Inflammatory macrophage (primary cell): Measurements from ENCODE around the gene HIVEP2.

ENCODE experiments used
- DNase-seq, 2 donors: peaks; one replicate each; pipeline ENCODE4 v3.0.0-alpha.2; 2020 to 2022

The HIVEP2 gene

DNA sequence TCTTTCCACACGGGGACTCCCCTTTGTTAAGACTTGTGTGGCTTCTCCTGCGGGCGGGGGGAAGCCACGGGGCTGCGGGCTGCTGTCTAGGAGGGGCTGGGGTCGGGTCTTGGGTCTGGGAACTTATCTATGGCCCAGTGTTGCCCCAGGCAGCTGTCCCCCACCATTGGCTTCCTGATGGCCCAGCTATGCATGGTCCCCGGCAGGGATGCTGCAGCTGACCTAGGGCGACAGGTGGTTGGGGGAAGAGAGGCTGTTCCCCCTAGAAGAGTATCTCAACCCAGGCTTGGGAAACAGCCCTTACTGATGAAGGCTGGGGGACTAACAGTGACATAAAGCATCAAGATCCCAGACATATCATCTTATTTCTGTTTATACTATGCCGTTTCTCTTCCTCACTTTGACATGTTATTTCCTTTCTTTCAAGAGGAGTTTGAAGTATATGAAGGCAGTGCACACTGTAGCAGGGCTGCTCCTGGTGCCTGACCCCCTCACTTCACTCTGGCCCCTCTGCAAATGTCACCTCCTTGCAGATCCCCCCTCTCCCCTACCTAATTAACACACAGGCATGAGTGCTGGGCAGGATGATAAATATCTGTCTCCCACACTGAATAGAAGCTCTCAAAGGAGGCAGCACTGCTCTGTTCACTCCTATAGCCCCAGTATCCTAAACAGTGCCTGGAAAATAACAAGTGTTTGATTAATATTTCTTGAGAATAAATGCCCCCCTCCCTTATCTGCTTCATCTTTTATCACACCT lies 87.0 kb downstream of the HIVEP2 start:
- no peak for DNase-seq

DNA sequence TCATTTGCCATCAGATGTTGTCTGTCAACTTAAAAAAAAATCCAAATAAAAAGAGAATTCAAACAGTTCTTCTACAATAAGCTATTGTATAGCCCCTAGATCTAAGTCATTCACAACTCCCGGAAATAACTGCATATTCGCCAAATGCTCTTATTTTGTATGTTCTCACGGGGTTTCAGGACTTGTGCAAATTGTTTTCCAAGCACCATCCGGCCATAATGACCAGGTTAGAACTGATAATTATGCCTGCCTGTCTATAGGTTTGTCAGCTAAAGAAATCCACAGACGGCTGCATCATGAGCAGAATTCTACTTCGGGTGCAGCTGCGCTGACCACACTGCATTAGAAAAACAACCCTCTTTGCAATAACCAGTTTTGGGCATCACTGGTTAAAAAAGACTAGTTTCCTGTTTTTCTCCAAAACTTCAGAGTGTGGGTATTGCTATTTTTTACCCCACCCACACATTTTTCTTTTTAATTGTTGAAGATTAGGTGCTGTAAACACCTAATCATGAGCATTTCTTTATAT lies 87.7 kb downstream of the HIVEP2 start:
- no peak for DNase-seq

DNA sequence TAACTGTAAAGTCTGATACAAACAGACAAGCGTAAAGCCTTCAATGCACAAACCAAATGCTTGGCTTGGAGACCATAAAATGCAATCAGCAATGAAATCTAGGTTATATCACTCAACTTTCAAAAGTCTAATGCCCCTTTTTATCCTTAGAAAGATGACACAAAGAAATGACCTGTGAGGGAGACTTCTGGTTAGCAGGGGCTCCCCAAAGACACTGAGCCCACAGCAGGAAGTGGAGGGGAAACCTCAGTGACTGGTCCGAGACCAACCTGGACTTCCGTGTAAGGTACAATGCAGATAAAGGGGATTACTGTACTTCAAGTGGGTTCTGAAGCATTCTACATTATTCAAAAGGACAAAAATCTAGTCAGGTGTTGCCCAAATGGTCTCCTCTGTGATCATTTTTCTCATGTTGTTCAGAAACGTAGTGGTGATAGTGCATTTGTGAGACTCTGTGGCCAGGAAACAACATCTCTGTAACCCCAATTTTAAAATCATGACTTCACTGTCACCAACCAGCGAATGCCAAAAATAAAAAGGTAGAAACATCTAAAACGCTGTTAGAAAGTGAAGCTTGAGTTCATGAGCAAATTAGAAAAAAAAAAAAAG lies 88.2 kb downstream of the HIVEP2 start:
- no peak for DNase-seq

DNA sequence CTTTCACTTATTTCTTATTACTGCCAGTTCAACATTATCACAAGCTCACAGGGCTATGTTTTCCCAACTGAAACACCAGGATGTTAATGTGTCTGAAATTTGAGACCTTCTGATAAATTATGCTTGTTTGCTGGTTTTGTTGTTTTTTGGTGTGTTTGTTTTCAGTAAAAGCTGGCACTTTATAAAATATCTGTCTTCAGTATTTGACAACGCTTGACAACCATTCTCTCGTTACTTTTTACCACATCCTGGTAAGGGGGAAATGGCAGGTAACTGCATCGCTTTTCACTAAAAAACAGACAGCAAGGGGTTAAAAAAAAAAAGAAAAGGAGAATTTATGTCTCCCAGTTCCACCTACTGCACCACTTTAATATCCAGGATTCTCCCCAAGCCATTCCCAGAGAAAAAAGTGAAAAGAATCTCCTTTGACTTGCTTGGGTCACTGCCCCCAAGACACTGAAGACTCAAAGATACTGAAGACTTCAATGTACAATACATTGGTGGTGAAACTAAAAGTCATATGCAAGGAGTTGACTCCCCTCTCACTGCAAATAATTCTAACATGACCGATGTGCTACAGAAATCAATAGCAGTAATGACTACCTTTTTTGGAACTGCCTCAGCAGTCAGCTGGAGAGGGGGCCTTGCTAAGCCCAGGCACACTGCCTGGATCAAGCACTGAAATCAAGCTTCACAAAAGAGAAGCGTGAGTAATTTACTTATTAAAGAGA lies 88.9 kb downstream of the HIVEP2 start:
- DNase-seq = no peak

DNA sequence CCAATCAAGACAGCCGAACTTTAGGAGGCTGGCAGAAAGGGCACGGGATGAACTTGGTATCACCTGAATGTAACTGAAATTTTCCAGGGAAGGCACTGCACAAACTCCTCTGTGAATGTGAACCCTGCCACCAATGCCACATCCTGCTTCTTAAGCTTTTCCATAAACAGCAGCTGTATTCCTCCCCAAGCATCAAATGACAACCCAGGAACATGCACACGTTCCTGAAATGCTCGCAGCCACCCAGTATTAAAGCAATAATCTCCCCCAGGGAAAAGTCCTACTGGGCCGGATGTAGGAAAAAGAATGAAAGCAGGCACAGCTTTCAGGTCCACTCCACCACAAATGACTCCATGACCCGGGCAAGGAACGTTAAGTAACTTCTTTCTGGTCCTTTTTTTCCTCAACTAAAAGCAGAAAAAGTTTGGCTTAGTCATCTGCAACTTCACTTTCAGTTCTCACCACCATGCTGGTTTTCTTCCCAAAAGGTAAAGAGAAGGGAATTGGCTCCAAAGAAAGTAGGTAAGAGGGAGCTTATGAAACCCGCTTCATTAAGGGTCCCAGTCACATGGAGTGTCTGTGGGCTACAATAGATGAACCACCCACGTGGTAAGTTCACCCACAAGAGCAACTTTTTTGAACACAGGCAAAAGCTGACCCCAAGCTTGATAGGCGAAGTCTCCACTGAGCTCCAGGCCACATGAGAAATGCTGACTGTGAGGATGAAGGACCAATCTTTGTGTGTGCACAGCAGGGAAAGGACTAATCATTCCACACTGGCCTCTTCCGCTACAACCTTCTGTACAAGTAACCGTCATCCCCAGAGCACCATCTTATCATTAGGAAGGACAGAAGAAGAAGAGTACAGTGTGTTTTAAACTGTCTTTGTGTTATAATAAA lies 90.1 kb downstream of the HIVEP2 start:
- no peak for DNase-seq

DNA sequence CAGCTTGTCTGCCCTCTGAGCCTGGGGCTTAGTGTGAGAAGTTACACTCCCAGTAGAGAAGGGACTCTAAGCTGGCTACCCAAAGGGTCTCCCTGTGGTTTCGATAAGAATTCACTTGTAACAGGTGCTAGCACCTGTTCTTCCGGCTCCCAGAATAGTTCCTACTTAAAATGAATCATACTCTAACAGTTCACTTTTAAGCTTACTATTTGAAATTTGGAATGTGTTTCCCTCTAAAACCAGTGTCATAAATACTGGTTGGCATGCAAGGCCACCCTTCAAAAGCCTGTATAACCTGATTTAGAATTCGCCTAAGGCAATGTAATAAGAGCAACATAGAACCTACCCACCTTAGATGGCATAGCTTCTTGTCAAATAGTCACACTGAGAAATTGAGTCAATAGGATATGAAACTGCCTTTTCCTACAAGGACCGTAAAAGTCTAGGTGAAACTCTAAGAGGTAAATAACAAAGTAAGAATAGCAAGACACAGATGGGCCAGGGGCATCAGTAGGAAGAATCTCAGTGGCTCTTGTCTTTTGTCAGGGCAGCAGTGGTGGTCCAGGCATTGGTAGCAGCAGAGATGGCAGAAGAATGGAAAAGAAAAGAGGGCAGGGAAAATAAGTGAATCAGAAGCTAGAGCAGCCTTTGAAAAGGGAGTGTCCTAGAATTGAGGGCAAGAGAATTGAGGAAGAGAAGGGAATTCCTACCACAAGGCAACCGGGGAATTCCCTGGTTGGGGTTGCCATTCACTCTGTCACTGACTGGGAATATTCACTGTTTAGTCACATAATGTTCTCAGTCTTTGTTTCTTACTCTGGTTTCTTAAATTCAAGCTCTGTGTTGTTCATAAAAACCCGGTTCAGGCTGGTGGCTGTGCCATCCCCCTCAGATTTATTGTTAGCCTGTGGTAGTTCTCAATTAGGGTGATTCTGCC lies 91.5 kb downstream of the HIVEP2 start:
- no peak for DNase-seq

DNA sequence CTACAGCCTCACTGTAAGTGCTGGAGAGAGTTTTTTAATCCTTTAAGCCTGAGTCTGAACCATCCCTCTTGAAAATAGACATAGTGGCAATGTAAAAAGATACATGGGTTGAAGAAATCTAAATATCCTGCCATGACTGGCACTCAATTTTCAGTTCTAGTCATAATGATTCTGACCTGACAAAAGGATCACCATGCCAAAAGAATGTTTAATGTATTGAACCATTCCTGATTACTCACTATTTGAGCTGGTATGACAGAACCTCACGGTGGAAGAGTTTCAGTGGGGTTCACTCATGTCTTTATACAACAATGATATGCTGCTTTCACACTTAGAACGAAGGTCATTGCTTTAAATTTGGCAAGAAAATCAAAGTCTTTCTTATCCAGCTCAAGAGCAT lies 93.4 kb downstream of the HIVEP2 start:
- no peak for DNase-seq

DNA sequence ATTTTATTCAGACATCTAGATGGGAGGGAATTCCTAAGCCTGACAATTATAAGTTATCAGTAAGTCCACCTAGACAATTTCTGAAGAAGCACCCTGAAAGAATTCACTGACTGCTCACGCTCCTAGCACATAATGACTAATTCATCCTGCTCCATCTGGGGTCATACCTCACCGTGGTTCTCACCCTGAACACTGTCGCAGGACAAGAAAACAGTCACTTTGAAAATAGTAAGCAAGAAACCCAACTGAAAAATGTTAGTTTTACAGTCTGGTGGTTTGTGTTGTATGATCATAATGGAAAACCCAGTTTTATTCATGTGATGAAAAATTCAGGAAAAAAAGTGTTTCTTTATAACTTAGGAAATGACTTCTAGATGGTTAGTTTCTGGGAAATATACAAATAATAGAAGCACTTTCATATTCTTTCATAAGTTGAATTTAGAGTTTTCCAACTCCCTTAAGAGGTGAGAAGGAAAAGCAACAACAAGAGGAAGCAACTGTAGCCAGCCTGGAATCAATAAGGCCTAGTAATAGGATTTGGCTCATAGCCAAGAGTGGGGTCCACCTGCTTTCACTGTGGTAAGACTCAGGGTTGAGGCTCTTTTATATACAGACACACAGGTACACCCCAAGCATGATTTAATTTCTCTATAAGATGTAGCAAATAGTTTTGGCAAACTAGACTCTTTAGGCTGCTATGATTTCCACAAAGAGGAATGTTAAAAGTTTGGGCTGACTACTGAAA lies 94.1 kb downstream of the HIVEP2 start:
- DNase-seq = no peak

DNA sequence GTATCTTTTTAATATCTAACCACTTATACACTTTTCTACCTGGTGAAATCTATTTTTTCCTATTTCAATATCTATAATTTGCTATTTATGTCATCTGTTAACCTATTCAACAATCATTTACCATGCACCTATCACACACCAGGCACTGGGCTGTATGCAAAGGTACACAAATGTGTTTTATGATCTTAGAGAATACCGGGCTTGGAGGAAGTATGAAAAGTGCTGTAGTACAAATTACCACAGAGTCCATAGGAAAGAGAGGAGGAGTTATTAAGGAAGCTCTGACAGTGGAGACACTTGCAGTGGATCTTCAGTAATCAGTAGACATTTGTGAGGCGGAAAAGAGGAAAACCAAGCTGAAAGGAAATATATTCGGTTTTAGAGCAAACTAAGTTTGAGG lies 96.0 kb downstream of the HIVEP2 start:
- DNase-seq = no peak

DNA sequence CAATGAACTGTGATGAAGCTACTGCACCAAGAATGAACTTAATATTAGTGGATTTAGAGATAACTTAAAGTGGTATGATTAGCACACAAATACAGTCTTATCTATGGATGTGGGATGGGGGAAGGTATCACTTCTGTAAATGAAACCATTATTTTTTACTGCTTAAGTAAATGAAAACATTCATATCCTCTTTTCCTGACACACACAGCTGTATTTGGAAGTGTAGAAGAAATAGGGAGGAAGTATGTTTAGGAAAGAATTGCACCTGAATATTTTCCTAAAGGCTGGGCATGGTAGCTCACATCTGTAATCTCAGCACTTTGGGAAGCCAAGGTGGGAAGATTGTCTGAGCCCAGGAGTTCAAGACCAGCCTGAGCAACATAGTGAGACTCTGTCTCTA lies 96.8 kb downstream of the HIVEP2 start:
- no peak for DNase-seq

DNA sequence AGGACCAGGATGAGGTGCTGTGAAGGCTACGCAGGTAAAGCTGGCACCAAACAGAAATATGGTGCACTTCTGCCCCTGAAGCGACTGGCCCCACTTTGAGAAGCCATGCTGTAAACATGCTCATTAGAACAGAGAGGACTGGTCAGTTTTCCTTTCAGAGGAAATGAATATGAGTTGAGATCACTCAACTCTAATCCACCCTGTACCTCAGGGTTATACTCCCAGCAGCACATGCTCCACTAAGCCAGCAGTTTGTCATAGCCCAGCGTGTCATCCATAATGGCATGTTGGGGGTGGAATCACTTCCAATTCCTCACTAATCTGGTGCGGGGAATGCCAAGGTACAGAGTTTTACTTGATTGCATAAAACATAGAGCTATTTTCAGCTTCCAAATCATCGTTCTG lies 98.1 kb downstream of the HIVEP2 start:
- no peak for DNase-seq

DNA sequence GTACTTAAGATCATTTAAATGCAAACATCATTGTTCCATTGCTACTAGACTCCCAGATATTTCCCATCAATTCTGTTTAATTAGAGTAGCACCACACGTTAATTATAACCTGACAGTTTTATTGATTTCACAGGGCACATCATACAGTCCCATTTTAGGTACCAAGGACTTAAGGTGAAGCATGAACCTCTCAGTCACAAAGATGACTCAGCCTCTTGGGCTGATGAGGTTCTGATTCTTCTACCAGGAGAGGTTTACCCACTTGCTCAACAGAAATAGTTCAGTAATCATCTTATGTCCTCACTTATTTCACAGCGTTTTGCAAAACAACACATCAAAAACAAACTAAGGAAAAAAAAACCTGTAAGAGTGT lies 98.5 kb downstream of the HIVEP2 start:
- DNase-seq = no peak

DNA sequence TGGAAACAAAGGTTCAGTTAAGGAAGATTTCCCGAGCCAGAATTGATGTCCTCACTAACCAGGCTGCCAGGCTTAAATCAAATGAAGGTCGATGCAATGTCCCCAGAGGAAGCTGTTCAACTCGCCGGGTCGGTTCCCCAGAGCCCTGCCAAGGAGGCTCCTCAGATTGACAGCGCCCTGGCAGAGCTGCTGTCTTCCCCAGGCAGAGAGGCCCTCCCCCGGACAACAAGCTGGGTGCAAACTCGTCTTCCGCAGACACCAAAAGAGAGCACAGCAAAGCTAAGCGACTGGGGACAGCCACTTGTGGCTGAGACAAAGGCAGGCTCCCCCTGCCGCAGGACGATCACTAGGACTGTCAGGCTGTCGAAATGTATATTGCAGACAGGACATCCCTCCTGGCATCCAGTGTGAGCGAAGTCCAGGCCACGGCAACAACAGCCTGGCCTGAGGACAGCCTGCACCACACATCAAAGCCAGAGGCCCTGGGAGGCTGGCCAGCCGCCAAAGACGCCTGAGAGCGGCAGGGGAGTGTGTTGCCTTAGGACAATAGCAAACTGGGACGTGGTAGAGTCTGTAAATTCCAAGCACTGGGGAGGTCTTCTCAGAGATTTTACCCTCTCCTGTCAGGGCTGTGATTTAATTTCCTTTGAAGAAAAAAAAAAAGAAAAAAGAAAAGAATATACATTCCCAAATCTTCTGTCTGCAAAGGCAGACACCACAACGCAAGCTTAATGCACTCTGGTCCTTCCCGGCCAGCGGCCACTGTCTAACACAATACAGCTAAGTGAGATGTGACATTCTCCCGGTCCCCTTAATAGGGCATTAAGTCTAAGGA lies 99.1 kb downstream of the HIVEP2 start:
- no peak for DNase-seq

DNA sequence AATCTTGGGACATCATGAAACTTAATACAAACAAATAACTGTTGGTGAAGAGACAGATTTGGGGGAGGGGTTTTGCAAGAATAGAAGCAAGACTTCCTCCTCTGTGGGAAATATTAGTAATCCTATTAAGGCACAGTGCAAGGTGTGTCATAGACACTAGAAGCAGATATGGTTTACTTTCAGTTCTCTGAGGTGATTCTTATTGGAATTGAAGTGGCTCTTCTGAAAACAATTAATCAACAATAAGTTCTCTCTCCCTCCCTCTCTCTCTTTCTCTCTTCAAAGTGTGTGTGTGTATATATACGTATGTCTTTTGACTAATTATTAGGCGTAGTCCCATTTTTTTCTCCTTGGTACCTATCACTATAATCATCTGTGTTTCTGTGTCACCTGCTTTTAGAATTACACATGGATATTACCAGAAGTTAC lies 99.8 kb downstream of the HIVEP2 start:
- DNase-seq = no peak

DNA sequence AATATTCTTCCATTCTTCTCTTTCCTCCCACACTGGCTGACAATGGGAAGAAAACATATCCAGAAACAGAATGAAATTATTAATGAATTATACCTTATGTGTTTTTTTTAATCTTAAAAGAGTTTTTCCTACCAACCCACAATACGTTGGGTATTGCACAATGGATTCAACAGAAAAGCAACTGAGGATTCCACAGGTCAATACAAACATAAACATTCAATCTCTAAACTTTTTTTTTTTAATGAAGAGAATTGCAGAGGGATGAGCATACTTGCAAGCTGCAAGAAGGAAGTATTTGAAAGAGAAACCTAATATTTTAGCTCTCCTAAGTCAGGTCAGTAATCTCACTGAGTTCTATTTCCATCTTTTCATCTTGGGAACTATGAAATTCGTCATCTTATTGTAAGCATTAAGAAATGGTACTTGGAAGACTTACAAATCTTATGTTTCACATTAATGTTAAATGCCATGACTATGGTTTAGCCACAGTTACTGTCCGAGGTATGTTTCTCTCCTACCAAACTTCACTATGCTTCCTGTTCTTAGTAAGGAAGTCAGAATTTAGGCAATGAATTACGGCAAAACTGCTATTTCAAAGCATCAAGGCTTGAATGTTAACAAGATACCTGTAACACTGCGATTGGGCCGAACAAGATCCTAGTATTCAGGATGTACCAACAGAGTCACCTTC lies 100.8 kb downstream of the HIVEP2 start:
- DNase-seq = peak; percentile 13 to 38

DNA sequence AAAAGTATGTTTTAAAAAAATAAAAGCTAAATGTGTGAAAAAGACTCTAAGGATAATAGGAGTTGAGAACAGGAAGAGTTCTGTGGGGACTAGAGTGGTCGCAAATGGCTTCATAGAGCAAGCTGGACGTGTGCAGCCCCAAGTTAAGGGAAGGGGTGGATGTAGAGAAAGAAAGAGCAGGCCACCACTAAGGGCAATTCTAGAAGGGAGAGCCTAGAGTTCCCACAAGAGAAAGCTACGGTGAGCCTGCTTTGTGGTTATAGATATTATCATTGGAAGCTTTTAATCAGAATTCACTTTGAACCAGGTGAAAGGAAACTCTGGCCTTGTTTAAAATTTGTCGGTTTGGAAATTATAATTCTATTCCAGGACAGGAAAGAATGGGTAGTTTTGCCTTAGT lies 101.6 kb downstream of the HIVEP2 start:
- DNase-seq = no peak

DNA sequence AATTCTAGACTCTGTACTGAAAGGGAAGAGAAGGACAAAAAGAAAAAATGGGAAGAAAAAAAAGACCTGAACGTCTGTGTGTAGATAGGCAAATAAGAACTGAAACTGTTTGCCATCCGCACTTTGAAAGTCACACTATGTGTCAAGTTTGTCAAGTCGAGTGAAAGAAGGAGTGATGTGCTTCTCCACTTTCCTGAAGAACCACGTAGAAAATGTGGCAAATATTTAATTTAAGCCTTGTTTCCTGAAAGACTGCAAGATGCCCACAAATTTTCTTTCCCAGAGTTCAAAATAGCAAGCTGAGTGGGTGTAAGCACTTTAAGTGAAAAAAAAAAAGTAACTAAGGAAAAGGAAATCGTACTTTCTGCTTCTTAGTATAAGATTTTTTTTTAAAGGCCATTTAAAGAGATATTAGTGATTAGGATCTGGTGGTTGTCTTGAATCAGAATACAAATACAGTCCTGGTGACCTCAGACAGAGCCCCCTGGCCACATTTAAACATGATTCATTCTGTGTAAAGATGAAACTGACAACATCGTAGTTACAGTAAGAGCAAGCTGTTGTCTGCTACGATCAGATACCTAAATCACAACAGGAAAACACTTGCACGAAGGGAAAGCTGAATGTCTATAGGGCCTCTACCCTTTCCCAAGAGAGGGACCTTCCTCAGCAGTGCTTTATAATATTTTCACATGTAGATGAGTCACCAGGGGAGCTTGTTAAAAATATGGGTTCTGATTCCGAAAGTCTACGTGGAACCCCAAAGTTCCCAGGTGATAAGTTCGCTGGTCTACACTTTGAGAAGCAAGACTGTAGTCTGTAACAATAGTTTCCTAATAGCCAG lies 102.3 kb downstream of the HIVEP2 start:
- DNase-seq = peak; percentile 15 to 19

DNA sequence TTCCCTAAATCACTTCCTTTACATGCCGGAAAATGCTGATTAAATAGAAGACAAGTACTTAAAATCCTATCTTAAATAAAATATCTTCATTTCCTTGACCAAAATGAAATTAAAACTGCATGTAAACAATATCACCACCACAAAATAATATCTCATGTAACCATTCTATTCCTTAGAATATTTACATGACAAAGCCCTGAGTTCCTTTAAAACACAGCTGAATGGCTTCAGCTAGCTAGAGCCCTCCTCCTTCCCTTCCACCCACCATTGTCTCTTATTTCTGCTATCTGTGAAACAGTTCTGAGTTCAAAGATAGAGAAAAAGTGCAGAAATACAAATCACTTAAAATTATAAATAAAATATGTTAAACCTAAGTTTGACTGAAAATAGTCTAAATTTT lies 103.1 kb downstream of the HIVEP2 start:
- DNase-seq = peak; percentile 37 to 44
